Muscle of leg (tissue), 11 donors: ENCODE results near the gene KPNA2. TPM values are rescaled to one million over a fixed set of nuclear protein-coding genes. Genes with fewer than 3 reads are reported as not detected.
A peak's percentile ranks its signal among the peaks of the same experiment; 100 is the strongest.
"Not testable (repeated sequence)": the region's sequence is repeated elsewhere in the genome, so short reads cannot be mapped to it uniquely, and the experiment has no call there.

Experiments used
- DNase-seq: peaks from one replicate; pipeline ENCODE4 v3.0.0; 2013
- H3K27ac ChIP-seq: one replicate; pipeline ENCODE4 v1.5.1; 2013; ENCODE audit warnings: mild to moderate bottlenecking, low read length, control low read depth
- H3K27me3 ChIP-seq: one replicate; pipeline ENCODE4 v1.6.1; 2013; ENCODE audit warnings: low read length; ENCODE audit not compliant: control insufficient read depth, insufficient read depth
- H3K36me3 ChIP-seq: one replicate; pipeline ENCODE4 v1.6.1; 2013; ENCODE audit warnings: low read length; ENCODE audit not compliant: control insufficient read depth, insufficient read depth
- H3K4me1 ChIP-seq: one replicate; pipeline ENCODE4 v1.6.1; 2013; ENCODE audit warnings: low read length; ENCODE audit not compliant: control insufficient read depth, insufficient read depth
- H3K4me3 ChIP-seq: one replicate; pipeline ENCODE4 v1.5.1; 2013; ENCODE audit warnings: low read length, control low read depth
- H3K9me3 ChIP-seq: replicated peaks from 2 replicates; pipeline ENCODE4 v1.6.1; 2013; ENCODE audit warnings: low read depth, low read length; ENCODE audit not compliant: control insufficient read depth
- WGBS: methylation state at CpG from one replicate; pipeline ENCODE4 v1.1.5; 2013; ENCODE audit warnings: missing lambda C conversion rate; ENCODE audit not compliant: insufficient coverage; 5-methylcytosine and 5-hydroxymethylcytosine counted together
- polyA plus RNA-seq, 8 donors: library from polyadenylated mRNA; unstranded; fragments of 120-200 nt; gene quantifications; one replicate each; pipeline versions ENCODE4 v1.2.1 to v1.2.3, GENCODE V29; 2013; ENCODE audit warnings: inconsistent platforms in 1 of 8, low replicate concordance in 1 of 8; ENCODE audit not compliant: insufficient read length in 8 of 8, insufficient read depth in 1 of 8
- total RNA-seq: library from RNA; stranded (reverse); fragments of 120-200 nt; gene quantifications from one replicate; pipeline ENCODE4 v1.2.4, GENCODE V29; 2013

KPNA2 gene
- total and polyA plus RNA-seq, 9 donors: 32.1 to 95.7 (median 67.3) TPM

- no CpG with 5 or more reads among the region's 9 CpGs for whole genome bisulfite sequencing
- Histone ChIP-seq H3K27me3 (no peaks in the 10 kb centered on the region), H3K9me3 (no peaks in the 10 kb centered on the region), H3K27ac (peak overlapping the region; percentile 44), H3K36me3 (no peaks in the 10 kb centered on the region), H3K4me1 (peaks cover 5% of the 10 kb centered on the region), H3K4me3 (peak overlapping the region; percentile 59)
- DNase-seq: peak; percentile 19
Observed at GRCh38 chr17:68019336-68019674, 16.2 kb upstream of the KPNA2 start.

- peak; percentile 97 for DNase-seq
- Histone ChIP-seq H3K27ac (peak overlapping the region; percentile 87), H3K4me1 (peaks cover 5% of the 10 kb centered on the region), H3K27me3 (no peaks in the 10 kb centered on the region), H3K9me3 (no peaks in the 10 kb centered on the region), H3K4me3 (peak overlapping the region; percentile 59), H3K36me3 (no peaks in the 10 kb centered on the region)
- WGBS: under 1% methylated on average over 51 of the region's 51 CpGs
Observed at GRCh38 chr17:68019675-68020408, 15.7 kb upstream of the KPNA2 start.

DNA sequence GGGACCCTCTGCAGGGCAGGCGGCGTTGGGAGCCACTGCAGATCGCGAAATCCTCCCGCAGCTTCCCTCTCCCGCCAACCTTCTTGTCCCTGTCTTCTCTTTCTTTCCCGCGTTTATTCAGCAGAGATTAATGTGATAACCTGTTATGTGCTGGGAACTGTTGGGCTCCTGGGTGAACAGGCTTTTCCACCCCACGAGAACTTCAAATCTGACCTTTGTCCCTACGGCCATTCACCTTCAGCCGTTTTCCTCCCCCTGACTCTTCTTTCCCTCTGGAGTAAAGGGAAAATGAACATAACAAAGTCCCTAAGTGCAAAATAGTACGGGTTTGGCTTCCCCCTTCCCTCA is 15.2 kb upstream of the KPNA2 start:
- H3K27me3 ChIP-seq: no peaks in the 10 kb centered on the region
- no peaks in the 10 kb centered on the region for H3K36me3 ChIP-seq
- H3K4me1 ChIP-seq: peaks cover 5% of the 10 kb centered on the region
- H3K9me3 ChIP-seq: no peaks in the 10 kb centered on the region
- H3K27ac ChIP-seq: peak overlapping the region; percentile 87
- no peak for DNase-seq
- H3K4me3 ChIP-seq: peak overlapping the region; percentile 59
- 0% methylated on average over 2 of the region's 12 CpGs for WGBS

- H3K4me1 ChIP-seq, H3K9me3 ChIP-seq, H3K27me3 ChIP-seq, H3K36me3 ChIP-seq, DNase-seq: not testable (repeated sequence)
- H3K4me3 ChIP-seq: peak overlapping the region; percentile 59
- peak overlapping the region; percentile 87 for H3K27ac ChIP-seq
- 84% methylated on average over 9 of the region's 13 CpGs for WGBS
Observed at GRCh38 chr17:68020791-68021190, 14.7 kb upstream of the KPNA2 start.

DNA sequence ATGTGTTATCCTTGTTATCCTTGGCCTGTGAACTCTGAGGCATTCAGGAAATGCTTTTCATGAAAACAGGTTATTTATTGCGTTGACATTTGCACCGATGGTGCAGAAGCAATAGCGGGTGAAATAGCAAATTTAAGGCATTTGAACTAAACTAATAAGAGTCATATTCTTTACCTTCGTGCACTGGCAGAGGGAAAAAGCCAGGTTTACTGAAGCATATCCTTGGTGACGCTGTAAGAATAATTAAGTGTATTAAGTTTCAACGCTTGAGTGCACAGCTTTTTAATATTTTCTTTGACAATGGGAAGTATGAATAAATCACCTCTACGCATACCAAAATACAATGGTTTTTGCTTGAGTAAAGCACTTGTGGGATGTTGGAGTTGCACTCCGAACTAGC is 13.6 kb upstream of the KPNA2 start:
- Histone ChIP-seq H3K4me1 (peaks cover 5% of the 10 kb centered on the region), H3K9me3 (no peaks in the 10 kb centered on the region), H3K27ac (no peak overlapping the region), H3K4me3 (no peak overlapping the region), H3K27me3 (no peaks in the 10 kb centered on the region), H3K36me3 (no peaks in the 10 kb centered on the region)
- DNase-seq: no peak
- WGBS: 87% methylated on average over 5 of the region's 8 CpGs

DNA sequence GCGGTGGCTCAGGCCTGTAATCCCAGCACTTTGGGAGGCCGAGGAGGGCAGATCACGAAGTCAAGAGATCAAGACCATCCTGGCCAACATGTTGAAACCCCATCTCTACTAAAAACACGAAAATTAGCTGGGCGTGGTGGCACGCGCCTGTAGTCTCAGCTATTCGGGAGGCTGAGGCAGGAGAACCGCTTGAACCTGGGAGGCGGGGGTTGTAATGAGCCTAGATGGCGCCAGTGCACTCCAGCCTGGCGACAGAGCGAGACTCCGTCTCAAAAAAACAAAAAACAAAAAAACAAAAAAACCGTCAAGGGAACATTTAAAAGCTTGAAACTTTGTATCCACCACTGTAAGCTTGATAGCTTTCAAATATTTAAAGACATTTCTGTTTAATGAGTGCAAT is 13.0 kb upstream of the KPNA2 start:
- not testable (repeated sequence) for H3K4me1 ChIP-seq, H3K4me3 ChIP-seq, H3K27ac ChIP-seq, DNase-seq, H3K36me3 ChIP-seq, H3K27me3 ChIP-seq, H3K9me3 ChIP-seq
- 95% methylated on average over 10 of the region's 15 CpGs for WGBS

DNA sequence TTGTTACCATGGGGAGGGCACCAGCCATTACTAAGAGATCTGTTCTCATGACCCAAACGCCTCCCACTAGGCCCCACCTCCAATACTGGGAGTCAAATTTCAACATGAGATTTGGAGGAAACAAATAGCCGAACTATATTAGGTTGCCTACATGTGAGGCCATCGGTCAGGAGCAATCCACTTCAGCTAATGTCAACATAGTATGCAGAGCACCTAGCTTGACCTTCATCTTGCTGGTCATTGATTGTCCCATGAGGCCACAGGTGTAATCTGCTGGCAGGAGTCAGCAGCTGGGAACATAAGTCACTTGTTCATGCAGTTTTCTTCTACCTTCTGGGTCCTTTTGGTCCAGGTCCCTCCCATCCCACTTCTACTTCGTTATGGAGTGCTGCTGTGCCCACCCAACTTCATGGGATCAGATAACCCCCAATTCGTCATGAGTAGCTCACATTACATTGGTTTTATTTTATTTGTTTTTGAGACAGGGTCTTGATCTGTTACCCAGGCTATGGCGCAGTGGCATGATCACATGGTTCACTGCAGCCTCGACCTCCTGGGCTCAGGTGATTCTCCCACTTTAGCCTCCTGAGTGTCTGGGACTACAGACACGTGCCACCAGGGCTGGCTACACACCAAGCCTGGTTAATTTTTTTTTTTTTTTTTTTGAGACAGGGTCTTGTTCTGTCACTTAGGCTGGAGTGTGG is 5.9 kb upstream of the KPNA2 start:
- Histone ChIP-seq H3K27me3 (no peaks in the 10 kb centered on the region), H3K4me3 (no peak overlapping the region), H3K27ac (no peak overlapping the region), H3K9me3 (no peaks in the 10 kb centered on the region), H3K4me1 (peaks cover 8% of the 10 kb centered on the region), H3K36me3 (no peaks in the 10 kb centered on the region)
- WGBS: 47% methylated on average over 5 of the region's 8 CpGs
- no peak for DNase-seq

- H3K4me3 ChIP-seq: no peak overlapping the region
- peak overlapping the region; percentile 56 for H3K27ac ChIP-seq
- H3K27me3 ChIP-seq: no peaks in the 10 kb centered on the region
- no peaks in the 10 kb centered on the region for H3K9me3 ChIP-seq
- H3K4me1 ChIP-seq: peaks cover 14% of the 10 kb centered on the region
- peaks cover 14% of the 10 kb centered on the region for H3K36me3 ChIP-seq
- WGBS: 100% methylated on average over 2 of the region's 7 CpGs
- DNase-seq: peak; percentile 34
Observed at GRCh38 chr17:68033636-68034451, 1.7 kb upstream of the KPNA2 start.

GRCh38 chr17:68034452-68034776 is 1.1 kb upstream of the KPNA2 start:
- no peaks in the 10 kb centered on the region for H3K27me3 ChIP-seq
- peaks cover 19% of the 10 kb centered on the region for H3K36me3 ChIP-seq
- no peaks in the 10 kb centered on the region for H3K9me3 ChIP-seq
- WGBS: no CpG with 5 or more reads among the region's 1 CpG
- H3K4me3 ChIP-seq: no peak overlapping the region
- peak overlapping the region; percentile 15 for H3K27ac ChIP-seq
- DNase-seq: no peak
- peaks cover 14% of the 10 kb centered on the region for H3K4me1 ChIP-seq

DNA sequence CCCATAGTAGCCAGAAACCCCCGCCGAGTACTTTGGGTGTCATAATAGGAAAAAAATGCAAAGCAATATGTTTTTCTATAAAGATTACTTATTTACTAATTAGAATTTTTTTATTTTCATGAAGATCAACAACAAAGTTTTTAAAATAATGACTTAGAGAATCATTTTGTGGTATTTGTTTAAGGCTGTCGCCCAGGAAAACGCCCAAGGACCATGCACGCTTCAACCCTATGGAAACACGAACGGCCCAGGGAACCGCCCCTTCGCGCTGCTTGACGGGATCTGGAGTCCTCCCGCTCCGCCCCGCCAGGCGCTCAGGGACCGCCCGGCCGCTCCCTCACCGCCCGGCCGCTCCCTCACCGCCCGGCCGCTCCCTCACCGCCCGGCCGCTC is 408 bp upstream of the KPNA2 start:
- Histone ChIP-seq H3K27me3 (no peaks in the 10 kb centered on the region), H3K4me1 (peaks cover 11% of the 10 kb centered on the region), H3K27ac (peak overlapping the region; percentile 15), H3K9me3 (no peaks in the 10 kb centered on the region), H3K36me3 (peaks cover 22% of the 10 kb centered on the region), H3K4me3 (peak overlapping the region; percentile 33)
- no peak for DNase-seq
- WGBS: 0% methylated on average over 8 of the region's 27 CpGs
